Psoas muscle (tissue), 8 donors: ENCODE results near the gene XXYLT1. TPM values are rescaled to one million over a fixed set of nuclear protein-coding genes. Genes with fewer than 3 reads are reported as not detected.
"Not testable (repeated sequence)": the region's sequence is repeated elsewhere in the genome, so short reads cannot be mapped to it uniquely, and the experiment has no call there.

ENCODE experiments used
- ATAC-seq, 4 donors: fragments of 200-7000 bp; cut with Tn5 transposase; one replicate each; pipeline ENCODE4 v1.9.1; 2020; ENCODE audit warnings: moderate library complexity in 3 of 4, mild to moderate bottlenecking in 2 of 4
- DNase-seq, 2 donors: peaks; one replicate each; pipeline ENCODE4 v3.0.0-alpha.2; 2020
- H3K27ac ChIP-seq: fragments of 200-600 bp; one replicate; pipeline ENCODE4 v1.8.0; 2022
- H3K27me3 ChIP-seq, 3 donors: fragments of 200-600 bp in 1 of 3; one replicate each; pipeline versions ENCODE4 v1.6.1 to v1.8.0; 2013 to 2022; ENCODE audit warnings: low read length in 2 of 3, mild to moderate bottlenecking in 2 of 3, moderate library complexity in 1 of 3; ENCODE audit not compliant: insufficient read depth in 3 of 3
- H3K36me3 ChIP-seq, 2 donors: fragments of 200-600 bp in 1 of 2; one replicate each; pipeline versions ENCODE4 v1.6.1 to v1.8.0; 2013 to 2022; ENCODE audit warnings: low read depth in 1 of 2, mild to moderate bottlenecking in 1 of 2, moderate library complexity in 1 of 2; ENCODE audit not compliant: insufficient read depth in 1 of 2
- H3K4me1 ChIP-seq: fragments of 200-600 bp; one replicate; pipeline ENCODE4 v1.8.0; 2022
- H3K4me3 ChIP-seq: fragments of 200-600 bp; one replicate; pipeline ENCODE4 v1.8.0; 2022; ENCODE audit warnings: mild to moderate bottlenecking
- H3K9me3 ChIP-seq: fragments of 200-600 bp; one replicate; pipeline ENCODE4 v1.8.0; 2022
- CTCF ChIP-seq: fragments of 200-600 bp; IDR thresholded peaks from one replicate; pipeline ENCODE4 v1.8.0; 2022; ENCODE audit warnings: antibody characterized with exemption
- WGBS, 3 donors: extraction: QIAGEN DNeasy Blood & Tissue Kit; methylation state at CpG; one replicate each; pipeline versions ENCODE4 v1.1.6 to v1.1.7; 2013; 5-methylcytosine and 5-hydroxymethylcytosine counted together
- intact Hi-C, 2 donors: fragments of 100-400 bp; cut with DNase I; formaldehyde crosslinking; loops; one replicate each; pipeline versions ENCODE4 v1.11.0 to v1.14.2; 2022
- polyA plus RNA-seq, 3 donors: library from polyadenylated mRNA; stranded (reverse); fragments of 200-250 nt; gene quantifications; one replicate each; pipeline ENCODE4 v1.2.3, GENCODE V29; 2013
- total RNA-seq, 4 donors: library from RNA; stranded (reverse); fragmentation: NEBNext Ultra II Directional in 2 of 4; extraction: Animal tissue kit (Norgen Biotek cat#: 25700) in 2 of 4; gene quantifications; one replicate each; pipeline versions ENCODE4 v1.2.1 to v1.2.4, GENCODE V29; 2021 to 2023
- donor health status: healthy with polysubstance abuse.
- donor health status: DM: no; HTN: no; CAD: no; lungs with moderate emphysema.
- donor health status: Bipolar disorder and iron deficiency.
- donor health status: healthy.
- donor health status: DM: yes; HTN: yes; CAD: no.
- donor health status: DM: no; HTN: no; CAD: no.
- donor health status: DM: no; HTN: no; CAD: no.
- donor health status: DM: yes; HTN: yes; CAD: no.

XXYLT1 gene
- total and polyA plus RNA-seq, 7 donors: 0.86 to 3.5 (median 1.8) TPM

- Histone ChIP-seq H3K4me1 (no peaks in the 10 kb centered on the region), H3K9me3 (no peaks in the 10 kb centered on the region), H3K27me3 (no peaks in the 10 kb centered on the region), H3K27ac (no peak overlapping the region), H3K36me3 (no peaks in the 10 kb centered on the region), H3K4me3 (no peak overlapping the region)
- 77 to 83% (median 82%) methylated on average over 7 of the region's 7 CpGs for WGBS, 3 donors
- DNase-seq: no peak
- intact Hi-C loops: no loop called here
- no peak for ATAC-seq
- no peak for TF ChIP-seq CTCF
Measured at GRCh38 chr3:195039180-195039843, 231.6 kb downstream of the XXYLT1 start.

GRCh38 chr3:195038161-195038560 is 232.8 kb downstream of the XXYLT1 start:
- 81 to 94% (median 93%) methylated on average over 5 of the region's 5 CpGs for WGBS, 3 donors
- DNase-seq: no peak
- Histone ChIP-seq H3K4me1 (no peaks in the 10 kb centered on the region), H3K27ac (no peak overlapping the region), H3K27me3 (no peaks in the 10 kb centered on the region), H3K4me3 (no peak overlapping the region), H3K9me3 (no peaks in the 10 kb centered on the region), H3K36me3 (no peaks in the 10 kb centered on the region)
- no peak for TF ChIP-seq CTCF
- no peak for ATAC-seq
- intact Hi-C loops: no loop called here

- DNase-seq, H3K4me3 ChIP-seq, intact Hi-C loops, H3K9me3 ChIP-seq, ATAC-seq, H3K27me3 ChIP-seq, H3K27ac ChIP-seq, H3K4me1 ChIP-seq, H3K36me3 ChIP-seq: not testable (repeated sequence)
- WGBS, 3 donors: 95 to 97% (median 96%) methylated on average over 3 of the region's 3 CpGs
Measured at GRCh38 chr3:195037586-195037985, 233.4 kb downstream of the XXYLT1 start.

GRCh38 chr3:195036974-195037373 is 234.0 kb downstream of the XXYLT1 start:
- intact Hi-C loops: no loop called here
- TF ChIP-seq CTCF: no peak
- H3K4me1 ChIP-seq: no peaks in the 10 kb centered on the region
- no peaks in the 10 kb centered on the region for H3K27me3 ChIP-seq
- no peak overlapping the region for H3K27ac ChIP-seq
- ATAC-seq (no peak), DNase-seq (no peak)
- 66 to 88% (median 81%) methylated on average over 5 of the region's 5 CpGs for WGBS, 3 donors
- no peak overlapping the region for H3K4me3 ChIP-seq
- H3K9me3 ChIP-seq: no peaks in the 10 kb centered on the region
- H3K36me3 ChIP-seq: no peaks in the 10 kb centered on the region

GRCh38 chr3:195036574-195036973 is 234.4 kb downstream of the XXYLT1 start:
- WGBS, 3 donors: 68 to 82% (median 81%) methylated on average over 6 of the region's 6 CpGs
- DNase-seq (no peak), ATAC-seq (no peak)
- no peaks in the 10 kb centered on the region for H3K9me3 ChIP-seq
- no peaks in the 10 kb centered on the region for H3K4me1 ChIP-seq
- no peak overlapping the region for H3K4me3 ChIP-seq
- H3K27ac ChIP-seq: no peak overlapping the region
- H3K27me3 ChIP-seq: no peaks in the 10 kb centered on the region
- no peak for TF ChIP-seq CTCF
- H3K36me3 ChIP-seq: no peaks in the 10 kb centered on the region
- intact Hi-C loops: no loop called here
